Kasumi-1 (cell line): ENCODE results near the gene EXTL1.

Experiments
- DNase-seq, 2 experiments: peaks; one replicate each; lab custom pipeline; 2025; lab: John Stamatoyannopoulos, UW

EXTL1 gene

DNA sequence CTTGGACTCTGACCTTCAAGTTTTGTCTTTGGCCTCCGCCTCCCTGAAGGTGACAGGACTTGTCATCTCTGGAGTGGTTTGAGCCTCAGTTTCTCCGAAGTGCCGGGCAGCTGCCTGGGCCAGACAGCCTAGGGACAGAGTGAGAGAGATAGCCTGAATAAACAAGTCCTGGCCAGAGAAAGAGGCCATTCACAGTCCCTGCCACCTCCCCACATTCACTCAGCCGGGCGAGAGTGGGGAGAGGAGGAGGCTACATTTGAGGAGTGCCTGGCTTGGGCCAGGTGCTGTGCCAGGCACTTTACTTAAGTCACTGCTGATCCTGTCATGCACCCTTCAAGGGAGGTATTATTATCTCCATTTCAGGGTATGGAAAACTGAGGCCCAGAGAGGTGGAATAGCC is 3.5 kb downstream of the EXTL1 start:
- no peak for DNase-seq

DNA sequence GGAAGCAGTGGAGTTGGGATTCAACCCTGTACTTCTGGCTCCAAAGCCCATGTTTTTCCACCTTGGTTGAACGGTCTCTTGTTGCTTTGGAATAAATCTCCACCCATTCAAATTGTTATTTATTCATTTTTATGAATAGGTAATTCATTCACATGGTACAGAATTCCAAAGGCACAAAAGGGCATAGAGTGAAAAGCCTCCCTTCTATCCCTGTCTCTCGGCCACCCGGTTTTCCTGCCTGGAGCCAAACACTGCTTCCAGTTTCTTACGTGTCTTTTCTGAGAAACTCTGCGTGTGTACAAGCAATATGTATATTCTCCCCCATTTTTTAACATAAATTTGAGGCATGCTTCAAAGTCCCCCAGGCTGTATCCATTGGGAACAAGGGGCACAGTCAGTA is 3.9 kb downstream of the EXTL1 start:
- DNase-seq = no peak

DNA sequence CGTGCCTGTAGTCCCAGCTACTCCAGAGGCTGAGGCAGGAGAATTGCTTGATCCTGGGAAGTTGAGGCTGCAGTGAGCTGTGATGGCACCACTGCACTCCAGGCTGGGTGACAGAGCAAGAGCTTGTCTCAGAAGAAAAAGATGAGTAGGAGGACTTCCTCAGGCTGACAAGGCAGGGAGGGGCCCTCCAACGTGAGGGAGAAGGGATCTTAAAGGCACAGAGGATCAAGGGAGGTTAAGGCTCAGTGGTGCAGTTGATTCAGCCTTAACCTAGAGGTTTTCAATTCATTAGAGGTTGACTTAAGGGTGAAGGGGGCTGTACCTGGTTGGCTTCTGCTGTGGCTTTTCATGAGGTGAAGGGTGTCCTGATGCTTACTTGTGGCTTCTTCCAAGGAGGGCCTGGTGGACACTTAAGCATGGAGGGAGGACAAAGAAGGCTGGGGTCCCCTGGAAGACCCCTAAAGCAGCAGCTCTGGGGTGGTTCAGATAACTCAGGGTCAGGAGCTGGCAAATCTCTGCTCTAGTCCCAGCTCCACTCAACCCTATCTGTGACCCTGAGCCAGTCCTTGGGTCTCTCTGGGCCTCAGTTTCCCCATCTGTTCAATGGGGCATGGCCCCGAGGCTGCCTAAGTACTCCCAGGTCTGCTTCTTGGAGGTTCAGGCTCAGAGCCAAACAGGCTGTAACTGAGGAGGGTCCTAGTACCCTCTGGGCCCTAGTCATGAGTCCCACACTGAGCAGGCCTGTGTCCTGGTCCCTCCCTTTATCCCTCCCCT is 6.3 kb downstream of the EXTL1 start:
- DNase-seq = peak; percentile 69 to 78

DNA sequence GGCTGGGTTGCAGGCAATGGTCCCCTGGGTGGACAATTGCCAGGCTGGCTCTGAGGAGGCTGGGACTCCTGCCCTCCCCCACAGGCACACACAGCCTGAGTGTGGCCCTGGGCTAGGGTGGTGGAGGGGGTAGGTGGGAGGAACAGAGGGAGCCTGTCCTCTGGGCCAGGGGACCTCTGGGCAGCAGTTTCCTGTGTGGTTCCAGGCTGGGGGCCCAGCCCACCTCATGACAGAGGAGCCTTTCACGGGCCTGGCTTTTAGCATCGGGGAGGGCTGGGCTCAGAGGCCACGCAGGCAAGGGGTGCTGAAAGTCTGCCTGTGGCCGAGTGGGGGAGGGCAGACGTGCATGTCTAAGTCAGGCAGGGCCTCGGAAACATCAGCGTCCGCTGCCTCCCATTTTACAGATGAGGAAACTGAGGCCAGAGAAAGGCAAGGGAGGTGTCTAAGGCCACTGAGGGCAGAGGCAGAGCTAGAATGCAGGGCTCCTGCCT is 7.0 kb downstream of the EXTL1 start:
- peak; percentile 5 to 16 for DNase-seq

DNA sequence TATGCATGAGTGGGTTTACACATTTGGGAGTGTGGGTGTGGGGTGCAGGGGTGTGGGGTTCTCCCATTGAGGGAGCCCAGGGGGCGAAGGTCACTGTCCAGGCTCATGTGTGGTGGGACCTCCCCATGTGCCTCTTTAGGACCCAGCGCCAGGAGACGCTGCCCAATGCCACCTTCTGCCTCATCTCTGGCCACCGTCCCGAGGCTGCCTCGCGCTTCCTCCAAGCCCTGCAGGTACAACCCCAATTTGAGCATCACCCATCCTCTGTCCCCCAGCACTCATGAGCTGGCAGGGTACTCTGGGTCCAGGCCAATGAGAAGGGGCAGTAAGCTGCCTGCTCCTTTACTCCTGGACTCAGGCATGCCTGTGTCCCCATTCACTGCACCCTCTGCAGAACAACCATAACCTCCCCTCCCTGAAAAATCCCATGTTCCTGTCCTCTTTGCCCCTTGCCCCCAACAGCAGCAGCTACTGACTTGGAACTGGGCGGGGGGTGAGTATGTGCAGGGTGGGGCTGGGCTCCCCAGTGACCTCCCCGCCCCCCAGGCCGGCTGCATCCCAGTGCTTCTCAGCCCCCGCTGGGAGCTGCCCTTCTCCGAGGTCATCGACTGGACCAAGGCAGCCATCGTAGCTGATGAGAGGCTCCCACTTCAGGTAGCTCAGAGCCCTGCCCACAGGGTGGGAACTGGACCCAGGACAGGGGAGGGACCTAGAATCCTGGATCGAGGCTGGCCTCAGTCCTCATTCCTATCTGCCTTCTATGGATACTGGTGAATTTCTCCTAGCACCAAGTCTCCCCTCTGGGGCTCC is 7.7 kb downstream of the EXTL1 start:
- no peak for DNase-seq

DNA sequence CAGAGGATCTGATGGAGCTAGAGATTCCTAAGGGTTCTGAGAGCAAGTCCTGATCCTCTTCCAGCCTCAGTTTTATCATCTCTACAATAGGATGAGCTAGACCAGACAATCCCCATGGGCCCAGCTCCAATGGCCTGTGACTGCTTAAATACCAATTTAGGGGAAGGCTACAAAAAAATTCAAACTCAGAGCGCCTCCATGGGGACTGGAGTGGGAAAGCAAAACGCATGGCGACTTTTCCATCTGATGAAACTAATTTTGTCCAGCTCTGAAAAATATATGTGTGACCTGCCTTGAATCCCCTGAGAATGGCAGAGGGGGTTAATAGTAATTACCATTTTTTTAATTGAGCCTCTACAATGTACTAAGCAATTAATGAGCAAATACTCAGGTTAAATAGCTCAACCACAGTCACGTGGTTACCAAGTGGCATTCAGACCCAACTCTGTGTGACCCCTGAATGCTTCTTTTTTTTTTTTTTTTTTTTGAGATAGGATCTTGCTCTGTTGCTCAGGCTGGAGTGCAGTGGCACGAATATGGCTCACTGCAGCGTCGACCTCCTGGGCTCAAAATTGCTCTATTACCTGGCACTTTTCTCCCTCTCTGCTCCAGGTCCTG is 8.4 kb downstream of the EXTL1 start:
- peak; percentile 44 to 56 for DNase-seq

DNA sequence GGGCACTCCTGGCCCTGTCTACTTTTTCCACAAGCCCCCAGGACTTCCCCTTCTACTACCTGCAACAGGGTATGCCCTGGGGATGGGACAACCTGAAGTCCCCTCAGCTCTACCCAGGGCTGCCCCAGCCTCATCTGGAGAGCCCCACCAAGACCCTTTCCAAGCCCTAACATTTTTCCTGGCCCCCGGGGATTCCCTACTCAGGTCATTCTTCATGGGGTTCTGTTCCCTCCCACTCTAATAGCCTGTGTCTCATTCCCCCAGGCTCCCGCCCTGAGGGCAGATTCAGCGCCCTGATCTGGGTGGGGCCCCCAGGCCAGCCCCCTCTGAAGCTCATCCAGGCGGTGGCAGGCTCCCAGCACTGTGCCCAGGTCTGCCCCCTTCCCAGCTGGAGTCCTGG is 9.6 kb downstream of the EXTL1 start:
- DNase-seq = no peak

DNA sequence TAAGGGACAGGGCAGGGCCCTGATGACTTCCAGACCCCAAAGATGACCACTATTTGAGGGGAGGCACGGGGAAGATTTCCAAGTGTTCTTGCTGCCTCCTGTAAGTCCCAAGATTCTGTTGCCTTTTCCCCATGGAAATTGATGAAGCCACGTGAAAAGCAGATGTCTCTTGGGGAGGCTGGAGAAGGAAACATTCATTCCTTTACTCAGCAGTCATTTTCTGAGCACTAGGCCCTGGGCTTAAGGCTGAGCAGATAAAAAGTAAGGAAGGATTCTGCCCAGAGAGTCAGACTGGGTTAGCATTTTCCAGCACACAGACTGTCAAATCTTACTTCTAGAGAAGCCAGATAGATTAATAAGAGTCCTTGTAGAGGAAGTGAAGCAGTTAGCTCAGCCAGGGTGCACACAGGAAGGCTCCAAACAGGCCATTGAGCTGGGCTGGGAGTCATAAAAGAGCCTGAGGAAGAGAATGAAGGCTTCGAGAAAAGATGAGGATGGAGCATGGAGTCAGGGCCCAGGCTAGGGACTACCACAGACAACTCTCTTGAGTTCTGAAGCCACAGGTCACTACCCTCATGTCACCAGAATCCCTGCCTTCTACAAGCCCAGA is 10.1 kb downstream of the EXTL1 start:
- DNase-seq = no peak

DNA sequence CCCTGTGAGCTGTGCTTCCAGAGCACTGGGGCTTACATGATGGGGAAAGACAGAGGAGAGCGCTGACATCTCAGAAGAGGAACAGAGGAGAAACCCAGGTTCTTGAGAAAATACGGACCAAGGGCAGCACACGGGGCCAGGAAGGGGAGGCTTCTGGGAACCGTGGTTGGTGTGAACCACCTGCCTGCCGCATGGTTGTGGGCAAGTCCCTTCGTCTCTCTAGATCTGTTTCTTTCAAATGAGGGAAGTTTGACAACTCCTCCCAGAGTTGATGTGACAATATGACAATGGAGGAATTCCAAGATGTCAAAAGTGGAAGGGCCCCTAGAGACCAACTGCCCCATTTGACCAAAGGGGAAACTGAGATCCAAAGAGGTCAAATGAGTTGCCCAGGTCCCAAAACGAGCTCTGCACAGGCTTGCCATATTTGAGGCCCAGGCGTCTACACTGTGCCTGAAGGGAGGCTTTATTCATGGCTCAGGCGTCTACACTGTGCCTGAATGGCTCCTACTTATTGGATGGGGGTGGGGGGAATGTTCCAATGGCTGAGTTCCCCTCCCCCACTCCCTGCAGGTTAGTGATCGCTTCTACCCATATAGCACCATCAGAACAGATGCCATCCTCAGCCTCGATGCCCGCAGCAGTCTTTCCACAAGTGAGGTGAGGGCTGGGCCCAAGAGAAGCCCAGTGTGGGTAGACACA is 11.2 kb downstream of the EXTL1 start:
- DNase-seq = no peak

DNA sequence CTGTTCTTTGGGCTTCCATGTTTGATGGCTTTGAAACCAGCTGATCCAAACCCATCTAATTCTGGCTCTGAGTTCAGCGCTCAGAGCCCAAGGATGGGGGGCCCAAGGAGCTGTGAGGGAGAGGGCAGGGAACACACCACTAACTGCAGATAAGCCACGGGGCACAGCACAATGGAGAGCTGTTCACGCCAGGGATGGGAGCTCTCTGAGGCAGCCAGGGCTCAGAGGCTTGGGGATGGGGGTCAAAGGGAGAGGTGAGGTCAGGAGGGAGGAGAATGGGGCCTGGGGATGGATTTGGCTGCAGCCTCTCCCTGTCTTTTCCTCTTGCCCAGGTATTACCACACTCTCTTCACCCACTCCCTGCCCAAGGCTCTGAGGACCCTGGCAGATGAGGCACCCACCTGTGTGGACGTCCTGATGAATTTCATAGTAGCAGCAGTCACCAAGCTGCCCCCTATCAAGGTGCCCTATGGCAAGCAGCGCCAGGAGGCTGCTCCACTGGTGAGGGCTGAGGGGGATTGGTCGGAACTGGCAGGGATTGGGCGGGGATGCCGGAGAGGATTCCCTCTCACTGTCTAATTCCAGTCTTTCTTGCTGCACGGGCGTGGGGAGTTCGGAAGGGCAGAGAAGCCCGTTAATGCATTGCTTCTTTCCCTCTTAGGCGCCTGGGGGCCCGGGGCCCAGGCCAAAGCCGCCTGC is 13.1 kb downstream of the EXTL1 start:
- peak in 1 of 2 experiments; percentile 43 for DNase-seq

DNA sequence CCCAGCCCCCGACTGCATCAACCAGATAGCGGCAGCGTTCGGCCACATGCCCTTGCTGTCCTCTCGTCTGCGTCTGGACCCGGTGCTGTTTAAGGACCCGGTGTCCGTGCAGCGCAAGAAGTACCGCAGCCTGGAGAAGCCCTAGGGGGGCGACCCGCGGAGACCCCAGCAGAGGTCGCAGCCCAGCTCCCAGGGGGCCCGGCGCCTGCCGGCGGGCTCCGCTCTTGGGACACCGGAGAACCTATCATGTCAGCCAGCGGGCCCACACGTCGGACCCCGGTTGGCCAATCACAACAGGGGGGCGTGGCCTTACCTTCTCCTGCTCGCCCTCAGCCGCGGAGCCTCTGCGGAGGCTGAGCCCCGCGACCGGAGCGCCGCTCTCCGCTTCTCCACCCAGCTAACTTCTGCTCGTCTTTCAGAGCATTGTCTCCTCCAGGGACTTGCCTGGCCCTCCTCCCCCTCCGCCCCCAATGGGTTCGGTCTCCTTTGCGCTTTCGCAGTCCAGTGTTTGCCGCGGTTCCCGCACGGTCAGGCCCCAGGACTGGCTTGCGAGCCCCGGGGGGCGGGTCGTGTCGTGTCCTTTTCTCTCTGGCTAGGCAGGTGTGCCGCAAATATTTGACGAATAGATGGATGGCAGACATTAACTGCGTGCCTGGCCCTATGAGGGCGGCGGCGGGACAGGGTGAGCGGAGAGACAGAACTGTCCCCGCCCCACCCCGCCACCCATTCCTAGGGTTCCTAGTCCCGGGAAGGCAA is 13.8 kb downstream of the EXTL1 start:
- DNase-seq = peak; percentile 90 to 92

DNA sequence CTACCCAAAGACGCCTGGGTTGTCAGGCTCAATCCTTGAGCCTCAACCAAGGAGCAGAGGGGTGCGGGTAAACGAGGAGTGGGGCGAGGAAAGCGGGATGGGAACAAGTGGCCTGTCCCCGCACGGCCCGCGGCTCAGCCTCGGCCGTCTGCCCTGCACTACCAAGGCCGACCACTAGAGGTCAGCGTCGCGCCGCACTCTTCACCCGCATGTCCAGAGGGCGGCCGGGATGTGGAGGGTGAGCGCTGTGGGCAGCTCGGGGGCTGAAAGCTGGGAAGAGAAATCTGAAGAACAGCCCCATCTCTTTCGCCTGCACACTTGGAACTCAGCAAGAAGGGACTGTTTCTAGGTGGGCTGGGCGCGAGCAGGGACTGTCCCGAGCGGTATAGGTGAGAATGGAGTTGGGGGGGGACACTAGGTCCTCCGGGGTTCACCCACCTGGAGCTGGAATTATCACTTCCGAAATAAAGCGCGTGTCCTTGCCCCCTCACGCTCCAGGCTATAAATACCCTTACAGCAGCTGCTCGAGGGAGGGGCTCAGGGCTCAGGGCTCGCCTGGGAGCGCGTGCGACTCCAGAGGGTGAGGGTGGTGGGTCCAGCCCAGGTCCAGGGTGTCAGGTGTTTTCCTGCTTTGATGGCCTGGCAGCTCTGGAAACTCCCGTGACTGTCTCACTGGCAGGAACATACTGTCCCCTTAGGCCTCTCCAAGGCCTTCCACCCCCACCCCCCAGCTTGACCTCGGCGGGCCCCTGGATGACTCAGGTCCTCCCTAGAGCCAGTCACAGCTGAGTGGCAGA is 14.6 kb downstream of the EXTL1 start:
- peak; percentile 43 to 53 for DNase-seq

DNA sequence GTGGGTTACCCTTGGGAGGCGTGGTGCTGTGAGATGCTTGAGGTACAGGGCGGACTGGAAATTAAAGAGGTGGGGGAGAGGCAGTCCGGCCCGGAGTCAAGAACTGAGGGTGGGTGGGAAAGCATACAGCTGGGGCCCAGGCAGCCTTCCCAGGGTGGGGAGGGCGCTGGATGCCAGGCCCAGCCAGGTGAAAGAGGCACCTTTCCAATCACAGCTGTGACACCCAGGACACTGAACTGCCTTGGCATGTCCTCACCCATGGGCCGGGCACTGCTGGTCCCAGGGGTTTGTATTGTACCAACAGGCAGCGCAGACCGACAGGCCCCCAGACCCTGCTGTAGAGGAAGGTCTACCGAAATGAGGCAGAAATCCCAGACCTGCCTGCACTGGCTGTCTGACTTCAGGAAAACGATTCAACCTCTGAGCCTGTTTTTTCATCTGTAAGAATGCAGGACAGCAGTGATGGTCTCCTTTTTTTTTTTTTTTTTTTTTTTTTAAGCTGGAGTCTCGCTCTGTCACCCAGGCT is 15.2 kb downstream of the EXTL1 start:
- no peak for DNase-seq

DNA sequence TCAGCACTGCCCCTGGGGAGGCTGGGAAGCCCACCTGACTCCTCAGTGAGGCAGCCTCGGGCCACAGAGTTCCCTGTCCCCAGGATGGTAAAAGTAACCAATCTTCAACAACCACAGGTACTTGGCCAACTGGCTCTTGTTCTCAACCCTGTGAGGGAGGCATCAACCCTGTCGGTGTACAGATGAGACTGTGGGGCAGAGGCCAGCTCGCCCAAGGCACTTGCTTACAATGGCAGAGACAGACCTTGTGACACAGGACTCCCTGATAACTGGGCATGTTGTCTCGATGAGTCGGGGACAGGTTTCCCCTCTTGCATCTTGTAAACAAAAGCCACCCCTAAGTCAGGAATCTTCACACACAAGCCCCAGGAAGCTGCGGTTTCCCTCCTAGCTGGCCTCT is 16.3 kb downstream of the EXTL1 start:
- DNase-seq = no peak

DNA sequence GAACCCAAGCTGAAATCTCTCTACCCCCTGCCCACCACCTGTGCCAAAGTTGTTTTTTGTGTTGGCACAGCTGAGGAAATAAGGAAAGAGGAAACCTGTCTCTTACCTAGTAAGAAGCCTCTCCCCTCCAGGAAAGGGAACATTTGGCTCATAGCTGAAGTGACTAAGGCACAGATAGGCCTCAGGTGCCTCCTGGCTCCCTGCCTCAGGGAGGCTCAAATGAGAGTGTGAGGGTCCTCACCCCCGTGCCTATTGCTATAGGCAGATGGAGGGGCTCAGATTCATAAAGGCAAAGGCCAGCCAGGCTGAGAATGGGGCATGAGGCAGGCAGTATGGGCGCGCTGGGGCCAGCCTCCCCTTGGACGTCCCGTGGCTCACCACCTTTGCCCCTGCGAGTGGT is 16.9 kb downstream of the EXTL1 start:
- DNase-seq = no peak

DNA sequence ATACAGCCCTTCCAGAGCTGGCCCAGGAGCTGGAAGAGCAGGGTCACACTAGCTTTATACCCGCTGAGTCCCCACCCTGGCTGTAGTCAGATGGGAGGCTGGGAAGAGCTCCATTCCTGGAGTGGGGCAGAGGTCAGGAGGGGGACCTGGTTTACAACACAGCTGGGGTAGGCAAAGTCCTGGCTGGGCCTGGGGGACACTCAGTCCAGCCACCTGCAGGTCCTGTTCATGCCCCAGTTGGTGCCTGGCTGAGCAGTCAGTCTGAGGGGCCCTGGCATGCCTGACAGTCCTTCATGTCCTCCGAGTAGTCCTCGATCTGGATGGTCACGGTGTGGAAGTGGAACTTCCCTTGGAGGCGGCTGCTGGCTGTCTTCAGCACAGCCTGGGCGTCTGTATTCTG is 17.3 kb downstream of the EXTL1 start:
- DNase-seq = no peak

DNA sequence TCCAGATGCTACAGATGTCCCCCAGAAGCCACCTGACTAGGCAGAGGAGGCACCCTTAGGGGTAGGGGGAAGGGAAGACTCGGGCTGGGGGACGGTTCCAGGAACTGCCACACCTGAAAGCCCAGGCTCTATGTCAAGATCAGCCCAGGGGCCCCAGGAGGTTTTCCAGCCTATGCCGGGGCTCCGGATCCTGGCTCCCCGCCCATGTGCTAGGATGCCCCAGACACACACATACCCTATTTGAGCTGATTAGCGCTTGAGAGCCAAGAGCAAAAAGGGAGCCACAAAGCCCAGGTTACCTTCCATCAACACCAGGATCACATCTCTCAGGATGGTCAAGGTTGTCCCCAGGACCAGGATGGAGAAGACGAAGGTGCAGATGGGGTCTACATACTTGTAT is 19.8 kb downstream of the EXTL1 start:
- DNase-seq = no peak

DNA sequence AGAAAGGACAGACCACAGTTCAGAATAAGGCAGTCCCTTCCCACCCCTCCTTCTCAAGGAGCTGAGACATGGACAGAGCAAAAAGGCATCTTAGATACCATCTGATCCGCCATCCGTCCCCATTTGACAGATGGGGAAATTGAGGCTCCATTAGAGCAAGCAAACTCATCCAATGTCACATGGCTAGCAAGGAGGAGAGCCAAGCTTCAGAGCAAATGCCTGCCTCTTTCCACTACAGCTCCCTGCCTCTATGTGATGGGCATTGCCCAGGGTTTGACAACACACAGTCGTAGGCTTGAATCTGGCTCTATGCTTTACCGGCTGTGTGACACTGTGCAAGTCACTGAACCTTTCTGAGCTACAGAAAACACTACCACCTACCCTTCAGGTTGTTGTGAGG is 20.4 kb downstream of the EXTL1 start:
- DNase-seq = no peak

DNA sequence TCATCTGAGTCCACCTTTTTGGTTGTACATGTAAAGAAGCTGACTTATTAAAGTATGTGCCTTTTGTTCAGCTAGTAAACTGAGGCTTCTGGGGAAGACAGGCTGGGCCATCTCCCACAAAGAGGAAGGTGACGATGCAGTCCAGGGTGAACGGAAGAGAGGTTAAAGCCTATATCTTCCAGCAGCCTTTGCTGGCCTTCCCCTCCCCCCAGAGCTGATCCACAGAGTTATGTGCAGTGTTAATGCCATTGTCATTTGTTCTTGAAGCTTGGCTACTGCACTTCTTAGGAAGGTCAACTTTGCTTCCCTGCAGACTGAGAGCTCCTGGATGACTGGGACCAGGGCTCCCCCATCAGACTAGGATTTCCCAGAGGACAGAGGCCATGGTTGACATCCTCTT is 22.2 kb downstream of the EXTL1 start:
- DNase-seq = no peak
